GM18517 (cell line): ENCODE results near the gene EPC1.

Experiments
- ATAC-seq: cut with Tn5 transposase; IDR thresholded peaks from one replicate; pipeline ENCODE4 v1.9.1; 2021; ENCODE audit warnings: mild to moderate bottlenecking, moderate library complexity; ENCODE audit not compliant: unreplicated experiment

Gene EPC1

GRCh38 chr10:32298075-32298812 lies 48.7 kb downstream of the EPC1 start:
- ATAC-seq: no peak

- no peak for ATAC-seq
These were observed 51.9 kb downstream of the EPC1 start for GRCh38 chr10:32295027-32295426.

GRCh38 chr10:32293581-32293980 lies 53.4 kb downstream of the EPC1 start:
- no peak for ATAC-seq

- ATAC-seq: no peak
These were observed 67.2 kb downstream of the EPC1 start for GRCh38 chr10:32279795-32280194.

GRCh38 chr10:32273336-32273735 lies 73.6 kb downstream of the EPC1 start:
- ATAC-seq: no peak

GRCh38 chr10:32271617-32272016 lies 75.3 kb downstream of the EPC1 start:
- no peak for ATAC-seq

- no peak for ATAC-seq
These were observed 77.4 kb downstream of the EPC1 start for GRCh38 chr10:32269343-32270100.

GRCh38 chr10:32268788-32269187 lies 78.2 kb downstream of the EPC1 start:
- no peak for ATAC-seq

GRCh38 chr10:32266979-32267378 lies 80.0 kb downstream of the EPC1 start:
- no peak for ATAC-seq

GRCh38 chr10:32266566-32266965 lies 80.4 kb downstream of the EPC1 start:
- ATAC-seq: no peak

GRCh38 chr10:32265756-32266155 lies 81.2 kb downstream of the EPC1 start:
- ATAC-seq: no peak

- no peak for ATAC-seq
These were observed 83.7 kb downstream of the EPC1 start for GRCh38 chr10:32263300-32263699.

GRCh38 chr10:32259551-32259950 lies 87.4 kb downstream of the EPC1 start:
- no peak for ATAC-seq

- peak; percentile 65 for ATAC-seq
These were observed 90.1 kb downstream of the EPC1 start for GRCh38 chr10:32256613-32257437.

- ATAC-seq: no peak
These were observed 93.1 kb downstream of the EPC1 start for GRCh38 chr10:32253821-32254220.

- ATAC-seq: no peak
These were observed 93.7 kb downstream of the EPC1 start for GRCh38 chr10:32253276-32253675.

GRCh38 chr10:32250489-32250888 lies 96.5 kb downstream of the EPC1 start:
- ATAC-seq: peak; percentile 73

- ATAC-seq: no peak
These were observed 100.3 kb downstream of the EPC1 start for GRCh38 chr10:32246685-32247084.

GRCh38 chr10:32245760-32246159 lies 101.2 kb downstream of the EPC1 start:
- no peak for ATAC-seq

GRCh38 chr10:32244421-32245207 lies 102.3 kb downstream of the EPC1 start:
- peak; percentile 45 for ATAC-seq

- ATAC-seq: no peak
These were observed 102.9 kb downstream of the EPC1 start for GRCh38 chr10:32244011-32244410.
